Middle frontal gyrus (tissue), 1 donor: ENCODE measurements around the gene SHISAL1.
A peak's percentile ranks its signal among the peaks of the same experiment; 100 is the strongest.

ENCODE experiments used
- DNase-seq: peaks from one replicate; pipeline ENCODE4 v3.0.0-alpha.2; 2015; ENCODE audit warnings: low spot score; ENCODE audit errors: extremely low spot score

Gene SHISAL1

DNA sequence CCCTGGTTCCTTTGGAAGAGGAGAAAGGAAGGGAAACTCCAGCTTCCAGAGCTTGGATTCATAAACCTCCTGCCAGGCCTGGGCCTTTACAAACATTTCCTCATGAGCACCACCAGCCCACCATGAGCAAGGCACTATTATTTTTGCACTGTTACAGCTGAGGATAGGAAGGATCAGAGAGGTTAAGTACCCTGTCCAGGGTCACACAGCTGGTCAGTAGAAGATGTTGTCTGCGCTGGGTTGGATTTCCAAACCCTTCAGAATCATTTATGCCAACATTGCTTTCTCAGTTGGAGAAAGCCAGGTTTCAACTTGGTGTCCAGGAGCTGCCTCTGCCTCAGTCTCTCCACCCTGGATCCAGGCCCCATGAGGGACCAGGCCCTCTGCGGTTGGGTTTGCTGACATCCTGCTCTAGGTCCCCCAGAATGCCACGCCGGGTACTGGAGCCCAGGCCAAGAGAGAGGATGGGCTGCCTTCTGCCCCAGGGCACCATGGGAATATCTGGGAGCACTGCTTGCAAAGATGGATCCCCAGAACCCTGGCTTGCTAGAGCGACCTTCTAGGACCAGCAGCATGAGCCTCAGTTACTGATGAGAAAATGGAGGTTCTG, 29.7 kb upstream of the SHISAL1 start:
- DNase-seq = no peak

DNA sequence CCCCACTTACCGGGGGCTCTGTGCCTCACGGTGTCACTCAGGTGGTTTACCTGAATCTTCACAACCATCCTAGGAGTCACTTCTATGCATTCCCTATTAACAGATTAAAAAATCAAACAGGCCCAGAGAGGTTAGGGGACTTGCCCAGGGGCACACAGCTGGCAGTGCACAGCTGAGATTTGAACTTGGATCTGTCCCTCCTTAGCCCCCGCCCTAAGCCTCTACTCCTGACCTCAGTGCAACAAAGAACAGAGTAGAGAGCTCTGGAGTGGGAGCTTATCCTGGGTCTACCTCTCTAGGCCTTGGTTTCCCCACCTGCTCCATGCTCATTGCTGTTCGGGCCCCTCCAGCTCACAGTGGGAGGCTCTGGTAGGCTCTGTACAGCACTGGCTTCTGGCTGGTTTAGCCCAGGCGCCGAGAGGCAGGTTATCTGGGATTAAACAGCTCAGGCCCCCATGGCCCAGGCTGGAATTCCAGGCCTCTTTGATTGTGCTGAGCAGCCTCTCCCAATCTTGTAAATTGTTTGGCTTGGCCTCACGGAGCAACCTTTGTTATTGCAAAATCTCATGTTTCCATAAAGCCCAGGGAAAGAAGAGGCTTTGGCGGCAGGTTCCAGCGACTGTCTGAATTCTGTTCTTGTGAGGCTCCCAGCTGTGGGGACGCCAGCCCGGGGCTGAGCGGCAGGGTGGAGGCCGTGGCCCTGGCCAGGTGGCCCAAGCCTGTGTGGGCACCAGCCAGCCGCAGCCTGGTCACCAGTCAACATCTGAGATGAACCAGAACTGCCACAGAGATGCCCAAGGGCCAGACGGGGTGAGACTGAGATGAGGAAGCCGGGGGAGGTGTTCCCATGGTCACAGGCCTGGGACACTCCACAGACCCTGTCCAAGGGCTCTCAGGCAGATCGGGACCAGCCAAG, 28.9 kb upstream of the SHISAL1 start:
- no peak for DNase-seq

DNA sequence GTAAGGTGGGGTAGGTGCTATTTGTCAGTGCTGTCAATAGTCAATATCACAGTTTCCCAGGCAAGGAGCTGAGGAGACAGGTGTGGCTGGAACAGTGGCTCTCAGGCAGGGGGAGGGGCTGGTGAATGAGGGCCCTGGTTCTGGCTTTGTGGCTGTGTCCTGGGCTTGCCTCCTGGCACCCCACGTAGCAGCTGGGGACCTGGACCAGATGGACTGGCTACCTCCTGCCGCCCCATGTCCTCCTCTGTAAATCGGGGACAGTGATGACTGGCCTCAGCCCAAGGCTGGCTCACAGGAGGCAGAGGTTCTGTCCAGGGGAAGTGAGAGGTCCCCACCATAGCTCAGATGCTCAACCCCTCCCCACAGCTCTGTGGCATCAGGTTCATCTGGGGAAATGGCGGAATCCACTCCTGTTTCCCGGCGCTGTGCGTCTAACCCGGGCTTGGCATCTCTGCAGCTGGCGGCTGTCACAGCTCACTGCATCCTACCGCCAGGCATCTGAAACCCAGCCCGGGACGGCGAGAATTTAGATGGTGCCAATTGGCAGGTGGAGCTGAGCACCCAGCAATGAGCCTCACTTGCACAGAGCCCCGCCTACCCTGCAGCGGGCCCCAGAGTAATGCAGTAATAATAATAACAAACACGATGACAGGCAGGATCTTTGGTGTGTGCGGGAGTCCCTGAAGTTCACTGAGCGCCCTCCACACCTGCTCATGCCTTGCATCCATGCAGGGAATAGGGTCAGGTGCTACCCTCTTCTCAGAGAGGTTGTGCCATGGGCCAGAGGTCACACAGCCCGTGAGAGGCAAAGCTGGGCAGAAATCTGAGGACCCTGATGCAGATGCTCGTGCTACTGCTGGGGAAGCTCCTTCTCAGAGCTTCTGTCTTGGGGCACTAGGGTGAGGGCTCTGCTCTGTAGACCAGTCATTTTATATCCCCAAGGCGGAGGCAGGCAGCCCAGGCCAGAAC, 27.8 kb upstream of the SHISAL1 start:
- no peak for DNase-seq

DNA sequence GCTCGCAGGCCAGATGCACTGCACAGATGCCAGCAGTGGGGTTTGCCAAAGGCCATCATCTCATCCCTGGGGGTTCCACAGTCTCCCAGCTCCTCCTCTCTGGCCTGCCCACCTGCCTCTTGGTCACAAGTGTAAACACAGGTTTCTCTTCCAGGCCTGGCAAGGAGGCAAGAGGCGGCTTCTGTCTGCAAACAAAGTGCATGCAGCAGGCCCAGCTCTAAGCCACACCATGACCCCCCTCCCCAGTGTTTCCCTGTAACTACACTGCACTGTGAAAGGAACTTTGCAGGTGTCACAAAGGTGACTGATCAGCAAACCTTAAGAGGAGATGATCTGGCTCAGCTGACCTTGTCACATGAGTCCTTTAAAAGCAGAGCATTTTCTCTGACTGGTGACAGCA, 26.2 kb upstream of the SHISAL1 start:
- DNase-seq = no peak

DNA sequence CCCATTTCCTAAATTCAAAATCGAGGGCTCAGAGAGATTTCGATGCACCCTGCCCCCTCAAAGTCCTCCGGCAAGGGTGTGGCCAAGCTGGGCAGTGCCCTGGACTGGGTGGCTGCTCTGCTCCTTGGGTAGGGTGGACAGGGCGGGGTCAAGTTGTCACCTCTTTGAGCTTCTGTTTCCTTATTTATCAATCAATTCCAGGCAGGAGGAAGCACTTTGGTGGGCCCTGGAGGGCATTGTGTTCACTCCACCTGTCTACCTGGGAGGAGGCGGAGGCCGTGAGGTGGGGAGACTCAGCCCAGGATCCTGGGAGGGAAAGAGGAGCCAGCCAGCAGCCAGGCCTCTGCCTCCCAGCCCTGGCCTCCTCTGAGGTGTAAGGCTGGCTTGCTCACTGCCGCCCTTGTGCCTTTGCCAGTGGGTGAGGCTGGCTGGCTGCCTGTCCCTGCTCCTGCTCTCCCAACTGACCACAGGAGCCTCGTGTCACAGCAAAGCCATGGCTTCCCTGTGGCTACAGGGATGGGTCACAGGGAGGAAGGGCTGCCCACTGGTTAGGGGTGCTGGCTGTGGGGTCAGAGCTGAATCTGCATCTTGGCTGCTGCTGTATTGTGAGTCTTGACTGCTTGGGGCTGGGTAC, 25.5 kb upstream of the SHISAL1 start:
- no peak for DNase-seq

DNA sequence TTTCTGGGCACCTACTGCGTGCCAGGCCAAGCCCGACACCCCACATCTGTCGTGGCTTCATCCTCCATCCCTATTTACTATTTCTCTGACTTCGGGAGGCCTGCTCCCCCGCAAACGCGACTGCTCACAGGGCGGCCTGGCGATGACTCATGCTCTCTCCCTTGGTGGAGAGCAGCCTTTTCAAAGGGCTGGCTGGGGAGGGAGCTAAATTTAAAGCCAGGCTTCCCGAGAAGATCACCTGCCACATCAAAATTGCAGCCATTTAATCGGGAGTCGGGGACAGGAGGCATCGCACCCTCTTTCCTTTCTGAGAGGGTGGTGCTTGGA, 24.9 kb upstream of the SHISAL1 start:
- DNase-seq = peak; percentile 18

DNA sequence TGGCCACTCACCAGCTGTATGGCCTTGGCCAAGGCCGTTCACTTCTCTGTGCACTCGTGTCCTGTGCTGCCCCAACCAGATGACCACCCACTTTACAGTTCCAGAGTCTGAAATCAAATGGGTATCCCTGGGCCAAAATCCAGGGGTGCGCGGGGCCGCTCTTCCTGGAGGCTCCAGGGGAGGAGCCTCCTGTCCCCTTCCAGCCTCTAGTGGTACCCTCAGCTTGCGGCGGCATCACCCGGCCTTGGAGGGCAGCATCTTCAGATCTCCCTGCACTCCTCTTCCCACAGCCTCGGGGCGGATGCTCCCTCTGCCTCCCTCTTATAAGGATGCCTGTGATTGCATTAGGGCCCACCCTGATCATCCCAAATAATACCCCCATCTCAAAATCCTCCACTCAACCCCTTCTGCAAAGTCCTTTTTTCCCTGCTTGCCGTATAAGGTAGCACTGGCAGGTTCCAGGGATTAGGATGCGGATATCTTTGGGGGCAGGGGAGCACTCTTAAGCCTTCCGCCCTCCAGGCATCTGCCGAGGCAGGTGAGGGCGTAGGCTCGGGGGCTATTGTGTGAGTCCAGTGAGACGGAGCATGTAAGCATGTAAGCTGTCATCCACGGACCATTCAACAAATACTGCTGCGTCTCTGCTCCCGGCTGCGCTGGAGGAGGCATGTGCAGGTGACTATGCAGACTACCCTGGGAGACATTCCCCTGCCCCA, 24.4 kb upstream of the SHISAL1 start:
- DNase-seq = no peak

DNA sequence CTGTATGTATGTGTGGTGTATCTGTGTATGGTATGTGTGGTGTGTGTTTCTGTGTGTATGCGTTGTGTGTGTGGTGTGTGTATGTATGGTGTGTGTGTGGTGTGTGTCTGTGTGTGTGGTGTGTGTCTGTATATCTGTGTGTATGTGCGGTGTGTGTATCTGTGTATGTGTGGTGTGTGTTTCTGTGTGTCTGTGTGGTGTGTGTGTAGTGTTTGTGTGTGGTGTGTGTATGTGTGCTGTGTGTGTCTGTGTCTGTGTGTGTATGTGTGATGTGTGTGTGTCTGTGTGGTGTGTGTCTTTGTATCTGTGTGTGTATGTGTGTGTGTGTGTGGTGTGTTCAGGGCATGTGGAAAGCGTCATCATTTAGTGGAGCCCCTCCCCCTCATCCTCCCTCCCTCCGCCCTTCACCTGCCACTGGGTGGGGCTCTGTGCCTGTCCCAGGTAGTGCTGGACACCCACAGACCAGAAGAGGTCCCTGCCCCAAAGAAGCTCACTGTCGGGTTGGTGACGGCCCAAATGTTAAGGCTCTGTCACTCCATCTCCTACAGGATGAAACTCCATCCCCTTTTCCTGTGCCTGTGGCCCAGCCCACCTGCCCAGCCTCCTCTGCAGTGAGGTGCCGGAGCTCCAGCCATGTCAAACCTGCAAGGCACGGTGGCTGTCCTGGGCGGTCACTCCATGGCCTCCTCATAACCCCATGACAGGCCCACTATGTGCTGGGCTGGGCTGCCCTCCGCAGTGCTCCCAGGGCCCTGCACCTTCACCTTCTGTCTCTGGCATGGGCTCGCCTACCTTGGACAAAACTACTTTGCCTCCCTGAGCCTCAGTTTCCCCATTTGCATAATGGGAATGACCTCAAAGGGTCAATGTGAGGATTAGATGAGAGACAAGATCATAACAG, 23.4 kb upstream of the SHISAL1 start:
- no peak for DNase-seq

DNA sequence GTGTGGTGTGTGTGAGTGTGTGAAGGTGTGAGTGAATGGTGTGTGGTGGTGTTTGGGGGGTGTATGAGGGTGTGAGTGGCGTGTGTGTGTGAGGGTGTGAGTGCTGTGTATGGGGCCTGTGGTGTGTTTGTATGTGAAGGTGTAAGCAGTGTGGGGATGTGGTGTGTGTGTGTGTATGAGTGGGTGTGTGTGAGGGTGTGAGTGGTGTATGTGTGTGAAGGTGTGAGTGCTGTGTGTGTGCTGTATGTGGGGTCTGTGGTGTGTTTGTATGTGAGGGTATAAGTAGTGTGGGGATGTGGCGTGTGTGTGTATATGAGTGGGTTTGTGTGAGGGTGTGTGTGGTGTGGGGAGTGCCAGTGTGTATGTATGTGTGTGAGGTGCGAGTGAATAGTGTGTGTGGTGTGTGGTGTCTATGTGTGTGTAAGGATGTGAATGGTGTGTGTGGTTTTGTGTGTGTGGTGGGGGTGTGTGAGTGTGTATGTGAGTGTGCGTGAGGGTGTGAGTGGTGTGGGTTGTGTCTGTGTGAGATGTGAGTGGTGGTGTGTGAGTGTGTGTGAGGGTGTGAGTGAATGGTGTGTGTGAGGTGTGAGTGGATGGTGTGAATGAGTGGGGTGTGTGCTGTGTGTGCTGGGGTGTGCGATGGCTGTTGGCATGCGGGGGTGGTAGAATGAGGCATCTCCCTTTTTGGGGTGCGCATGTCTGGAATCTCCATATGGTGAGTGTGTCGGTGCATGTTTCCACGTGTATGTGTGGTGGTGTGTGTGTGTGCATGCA, 22.5 kb upstream of the SHISAL1 start:
- DNase-seq = no peak

DNA sequence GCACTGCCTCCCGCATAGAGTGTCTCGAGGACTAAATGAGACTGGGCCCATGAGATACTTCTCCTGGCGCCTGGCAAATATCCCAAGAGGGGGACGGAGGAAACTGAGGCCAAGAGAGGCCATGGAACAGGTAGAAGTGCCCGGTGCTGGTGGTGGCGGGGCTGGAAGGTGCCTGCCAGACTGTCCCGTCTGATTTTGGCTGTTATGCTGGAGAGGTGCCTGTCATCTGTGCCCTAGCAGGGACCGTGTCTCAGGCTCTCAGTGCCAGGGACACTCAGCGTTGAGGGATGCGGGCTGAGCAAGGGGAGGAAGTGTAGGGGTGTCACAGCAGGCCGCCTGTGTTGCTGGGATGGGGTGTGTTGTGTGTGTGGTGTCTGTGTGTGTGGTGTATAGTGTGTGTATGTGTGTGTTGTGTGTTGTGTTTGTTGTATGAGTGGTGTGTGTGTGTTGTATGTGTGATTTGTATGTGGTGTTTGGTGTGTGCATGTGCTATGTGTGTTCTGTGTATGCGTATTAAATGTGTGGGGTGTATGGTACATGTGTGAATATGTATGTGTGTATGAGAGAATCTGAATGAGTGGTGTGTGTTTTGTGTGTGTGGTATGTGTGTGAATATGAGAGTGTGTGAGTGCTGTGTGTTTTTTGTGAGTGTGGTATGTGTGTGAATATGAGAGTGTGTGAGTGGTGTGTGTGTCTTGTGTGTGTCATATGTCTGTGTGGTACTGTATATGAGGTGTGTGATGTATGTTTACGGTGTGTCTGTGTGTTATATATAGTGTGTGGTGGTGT, 21.3 kb upstream of the SHISAL1 start:
- no peak for DNase-seq

DNA sequence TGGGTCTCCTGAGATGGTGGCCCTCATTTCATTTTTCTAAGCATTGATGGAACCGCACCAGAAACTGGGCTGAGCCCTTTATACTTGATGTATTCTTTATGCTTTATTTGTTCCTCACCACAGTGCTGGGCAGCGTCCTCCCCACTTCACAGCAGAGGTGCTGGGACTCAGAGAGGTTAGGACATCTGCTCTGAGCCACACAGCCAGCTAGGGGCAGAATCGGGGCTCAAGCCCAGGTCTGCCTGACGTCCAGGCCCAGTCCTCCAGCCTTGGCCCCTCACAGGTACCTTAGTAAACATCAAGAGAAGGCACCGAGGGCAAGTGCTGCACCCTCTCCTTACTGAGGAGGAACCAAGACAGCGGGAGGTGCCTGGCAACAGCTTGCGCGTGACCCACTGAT, 20.2 kb upstream of the SHISAL1 start:
- DNase-seq = no peak

DNA sequence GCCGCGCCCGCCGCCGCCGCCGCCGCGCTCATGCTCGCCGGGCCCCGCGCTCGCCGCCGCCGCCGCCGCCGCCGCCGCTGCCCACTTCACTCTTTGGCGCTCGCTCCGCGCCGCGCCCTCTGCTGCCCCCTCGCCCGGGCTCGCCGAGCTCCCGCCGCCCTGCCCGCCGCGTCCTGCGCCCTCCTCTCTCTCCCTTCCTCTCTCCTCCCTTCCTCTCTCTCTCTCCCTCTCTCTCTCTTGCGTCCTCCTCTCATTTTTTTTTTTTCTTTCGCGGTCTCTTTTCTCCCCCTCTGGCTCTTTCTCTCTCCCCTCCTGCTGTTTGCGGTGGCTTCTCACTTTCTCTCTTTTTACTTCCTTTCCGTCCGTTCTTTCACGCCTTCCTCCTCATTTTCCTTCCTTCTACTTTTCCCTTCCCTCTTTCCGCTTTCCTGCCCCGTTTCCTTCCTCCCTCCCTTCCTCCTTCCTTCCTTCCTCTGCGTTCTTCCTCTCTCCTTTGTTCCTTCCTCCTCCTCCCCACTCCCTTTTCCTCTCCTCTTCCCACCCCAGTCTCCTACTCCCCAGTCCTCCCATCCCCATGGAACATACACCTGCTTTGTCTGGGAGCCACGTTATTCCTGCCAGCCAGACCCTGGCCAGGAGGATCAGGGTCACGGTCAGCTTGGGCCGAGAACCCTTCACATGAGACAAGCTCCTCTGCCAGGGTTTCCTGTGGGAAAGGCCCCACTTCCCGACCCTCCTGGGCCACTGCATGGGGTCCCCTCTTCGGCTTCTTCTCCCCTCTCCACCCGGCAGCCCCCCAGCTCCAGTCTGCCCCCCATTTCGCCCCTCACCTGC, 19.3 kb upstream of the SHISAL1 start:
- no peak for DNase-seq

DNA sequence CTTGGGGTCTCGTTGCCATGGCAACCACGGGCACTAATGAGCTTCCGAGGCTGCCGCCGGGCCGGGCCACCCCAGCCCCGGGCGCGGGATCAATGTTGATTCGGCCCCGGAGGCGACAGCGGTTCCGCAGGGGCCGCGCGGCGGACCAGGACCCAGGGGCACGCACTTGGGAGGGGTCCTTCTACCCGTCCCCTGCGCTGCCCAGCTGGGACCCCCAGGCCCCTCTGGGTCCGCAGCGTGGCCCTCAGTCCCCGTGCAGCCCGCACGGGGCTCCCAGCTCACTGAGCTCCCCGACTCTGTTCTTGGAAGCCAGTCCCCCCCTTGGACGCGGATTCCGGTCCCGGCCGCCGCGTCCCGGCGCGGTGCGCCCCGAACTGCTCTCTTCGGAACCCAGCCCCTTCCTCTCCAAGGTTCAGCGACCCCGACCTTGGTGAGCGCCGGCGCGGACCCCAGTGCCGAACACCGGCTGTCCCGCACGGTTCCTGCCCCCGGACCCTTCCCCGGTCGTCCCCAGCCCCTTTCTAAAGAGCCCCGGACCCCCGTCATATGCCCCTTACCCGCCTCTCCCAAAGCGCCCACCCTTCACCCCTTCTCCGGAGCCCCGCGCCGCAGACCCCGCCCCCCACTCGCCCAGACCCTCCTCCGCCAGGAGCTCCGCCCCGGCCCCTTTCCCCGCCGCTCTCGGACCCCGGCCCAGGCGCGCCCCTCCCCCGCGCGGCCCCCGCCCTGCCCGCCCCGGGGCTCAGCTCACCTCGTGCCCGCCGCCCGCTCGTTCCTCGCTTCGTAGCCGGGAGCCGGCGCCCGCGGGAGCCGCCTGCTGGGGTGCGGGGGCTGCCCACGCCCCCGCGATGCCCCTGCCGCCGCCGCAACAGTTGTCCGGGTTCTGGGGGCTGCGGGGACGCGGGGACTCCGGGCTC, 18.3 kb upstream of the SHISAL1 start:
- DNase-seq = no peak

DNA sequence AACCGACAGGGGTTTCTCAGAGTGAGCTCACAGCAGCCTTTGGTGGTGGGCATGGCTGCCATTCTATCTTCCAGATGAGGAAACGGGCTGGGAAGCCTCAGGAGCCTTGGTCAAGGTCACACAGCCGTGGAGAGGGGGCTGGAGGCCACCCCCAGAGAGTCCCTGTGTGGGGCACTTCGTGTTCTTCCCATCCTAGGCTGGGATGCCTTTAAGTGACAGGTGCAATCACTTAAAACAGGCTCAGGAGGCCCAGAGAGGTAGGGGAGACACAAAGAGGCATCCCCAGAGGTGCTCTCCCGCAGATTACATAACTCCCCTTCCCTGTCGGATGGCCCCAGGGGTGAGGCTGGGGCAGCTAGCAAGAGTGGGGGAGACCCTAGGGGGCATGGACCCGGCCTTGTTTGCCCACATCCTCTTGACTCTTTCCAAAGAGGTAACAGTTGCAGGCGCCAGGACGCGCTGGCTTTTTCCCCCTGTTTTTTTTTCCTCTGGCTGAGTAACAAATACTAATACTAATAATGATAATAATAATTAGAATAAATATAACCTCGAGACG, 17.5 kb upstream of the SHISAL1 start:
- DNase-seq = no peak

DNA sequence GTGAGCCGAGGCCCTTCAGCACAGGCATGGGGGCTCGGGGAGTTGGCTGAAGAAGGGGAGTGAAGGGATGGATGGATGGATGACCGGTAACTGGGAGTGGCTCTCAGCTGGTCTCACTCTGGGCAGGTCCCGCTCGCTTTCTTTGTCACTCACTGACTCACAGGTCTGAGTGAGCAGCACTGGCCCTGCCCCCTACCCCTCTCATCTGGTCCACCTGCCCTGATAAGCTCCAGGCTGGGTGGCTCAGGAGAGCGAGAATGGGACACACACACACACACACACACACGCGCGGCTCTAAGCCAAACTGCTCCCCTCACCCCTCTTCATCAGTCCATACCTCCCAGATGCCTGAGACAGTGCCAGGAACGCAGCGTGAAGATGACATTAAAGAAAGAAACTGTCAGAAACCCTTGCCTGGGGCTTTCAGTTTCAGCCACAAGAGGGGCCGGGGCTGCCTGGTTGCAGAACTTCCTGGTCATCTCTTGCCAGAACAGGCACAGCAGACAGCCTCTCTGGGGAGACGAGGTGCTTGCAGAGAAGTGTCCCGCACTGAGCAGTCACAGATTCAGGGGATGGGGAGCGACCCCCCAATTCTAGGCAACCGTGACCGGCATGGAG, 16.5 kb upstream of the SHISAL1 start:
- no peak for DNase-seq
